Esophagus squamous epithelium (tissue), 4 donors: Measurements from ENCODE around the gene TWIST1.

Experiments
- POLR2A ChIP-seq, 4 donors: fragments of 450-650 bp; IDR thresholded peaks; one replicate each; pipeline ENCODE4 v1.6.1; 2017; ENCODE audit warnings: antibody characterized with exemption in 4 of 4, mild to moderate bottlenecking in 4 of 4, moderate library complexity in 3 of 4
- TF ChIP-seq, protein P1 (sequence below), 6 experiments: fragments of 450-650 bp in 4 of 6; fragments of 200-600 bp in 2 of 6; sonication (generic) in 2 of 6; IDR thresholded peaks; one replicate each; pipeline ENCODE4 v1.5.1; 2016 to 2019; ENCODE audit warnings: antibody characterized with exemption in 6 of 6, mild to moderate bottlenecking in 4 of 6, moderate library complexity in 4 of 6

- TF ChIP-seq, protein P1, sequence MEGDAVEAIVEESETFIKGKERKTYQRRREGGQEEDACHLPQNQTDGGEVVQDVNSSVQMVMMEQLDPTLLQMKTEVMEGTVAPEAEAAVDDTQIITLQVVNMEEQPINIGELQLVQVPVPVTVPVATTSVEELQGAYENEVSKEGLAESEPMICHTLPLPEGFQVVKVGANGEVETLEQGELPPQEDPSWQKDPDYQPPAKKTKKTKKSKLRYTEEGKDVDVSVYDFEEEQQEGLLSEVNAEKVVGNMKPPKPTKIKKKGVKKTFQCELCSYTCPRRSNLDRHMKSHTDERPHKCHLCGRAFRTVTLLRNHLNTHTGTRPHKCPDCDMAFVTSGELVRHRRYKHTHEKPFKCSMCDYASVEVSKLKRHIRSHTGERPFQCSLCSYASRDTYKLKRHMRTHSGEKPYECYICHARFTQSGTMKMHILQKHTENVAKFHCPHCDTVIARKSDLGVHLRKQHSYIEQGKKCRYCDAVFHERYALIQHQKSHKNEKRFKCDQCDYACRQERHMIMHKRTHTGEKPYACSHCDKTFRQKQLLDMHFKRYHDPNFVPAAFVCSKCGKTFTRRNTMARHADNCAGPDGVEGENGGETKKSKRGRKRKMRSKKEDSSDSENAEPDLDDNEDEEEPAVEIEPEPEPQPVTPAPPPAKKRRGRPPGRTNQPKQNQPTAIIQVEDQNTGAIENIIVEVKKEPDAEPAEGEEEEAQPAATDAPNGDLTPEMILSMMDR (IDR thresholded peaks at IDR 0.05), result peak in 4 of 6 experiments; percentile 42 to 60 (median 48)
- no peak for TF ChIP-seq POLR2A (IDR thresholded peaks at IDR 0.05)
Measured at GRCh38 chr7:19121977-19122588, 4.6 kb upstream of the TWIST1 start.
